IMR-90 (cell line): ENCODE measurements around the gene CNTNAP1. TPM values are rescaled to one million over a fixed set of nuclear protein-coding genes. Genes with fewer than 3 reads are reported as not detected.

ENCODE experiments used
- ATAC-seq: fragments of 200-7000 bp; cut with Tn5 transposase; 2 replicates; pipeline ENCODE4 v1.9.1; 2020; ENCODE audit warnings: low read depth, mild to moderate bottlenecking, moderate library complexity
- BruUV-seq: library from RNA; stranded (reverse); fragments of 400-500 nt; replicated peaks from 2 replicates; lab custom pipeline; 2021; lab: Mats Ljungman, UMichigan
- CTCF ChIA-PET: fragments of 300-600 bp; formaldehyde crosslinking; extraction: SDS; loops from one replicate; lab custom pipeline; 2021; ENCODE audit warnings: antibody characterized with exemption; lab: Yijun Ruan, JAX
- POLR2A ChIA-PET: fragments of 300-600 bp; sonication (Branson Sonifier 250); formaldehyde crosslinking; loops from one replicate; lab custom pipeline; 2022; ENCODE audit warnings: antibody characterized with exemption; ENCODE audit not compliant: unreplicated experiment; lab: Charles Lee
- DNase-seq: peaks from one replicate; pipeline ENCODE4 v3.0.0; 2013
- H2AFZ ChIP-seq: replicated peaks from 2 replicates; pipeline ENCODE3; 2013; ENCODE audit warnings: low read length, mild to moderate bottlenecking; ENCODE audit not compliant: poor library complexity
- H2AK5ac ChIP-seq: 2 replicates; pipeline ENCODE4 v1.6.1; 2013; ENCODE audit warnings: low read depth, low read length, inconsistent platforms
- H2AK9ac ChIP-seq: replicated peaks from 2 replicates; pipeline ENCODE3; 2013; ENCODE audit warnings: mild to moderate bottlenecking, low read depth, low read length, moderate library complexity; ENCODE audit not compliant: poor library complexity
- H2BK120ac ChIP-seq: 2 replicates; pipeline ENCODE4 v1.6.1; 2013; ENCODE audit warnings: low read depth, low read length, inconsistent platforms
- H2BK15ac ChIP-seq: 3 replicates; pipeline ENCODE4 v1.6.1; 2013; ENCODE audit warnings: low read depth, low read length, inconsistent platforms
- H2BK20ac ChIP-seq: 2 replicates; pipeline ENCODE4 v1.6.1; 2013; ENCODE audit warnings: low read depth, mild to moderate bottlenecking, inconsistent platforms, low read length, moderate library complexity
- H2BK5ac ChIP-seq: 2 replicates; pipeline ENCODE4 v1.6.1; 2013; ENCODE audit warnings: mild to moderate bottlenecking, low read depth, low read length, inconsistent platforms; ENCODE audit not compliant: poor library complexity, severe bottlenecking
- H3K14ac ChIP-seq: replicated peaks from 2 replicates; pipeline ENCODE4 v1.6.1; 2013; ENCODE audit warnings: low read depth, low read length, inconsistent platforms
- H3K18ac ChIP-seq: 2 replicates; pipeline ENCODE4 v1.6.1; 2013; ENCODE audit warnings: low read depth, low read length, control low read depth
- H3K23ac ChIP-seq: 2 replicates; pipeline ENCODE4 v1.6.1; 2013; ENCODE audit warnings: low read depth, low read length, inconsistent platforms
- H3K27ac ChIP-seq: 2 replicates; pipeline ENCODE4 v1.5.1; 2013; ENCODE audit warnings: mild to moderate bottlenecking, control low read depth, low read length; ENCODE audit not compliant: insufficient read depth
- H3K27me3 ChIP-seq: 2 replicates; pipeline ENCODE4 v1.6.1; 2013; ENCODE audit warnings: low read length; ENCODE audit not compliant: control insufficient read depth, insufficient read depth
- H3K36me3 ChIP-seq: 2 replicates; pipeline ENCODE4 v1.6.1; 2013; ENCODE audit warnings: low read length, mixed read lengths; ENCODE audit not compliant: control insufficient read depth, insufficient read depth
- H3K4ac ChIP-seq: 2 replicates; pipeline ENCODE4 v1.6.1; 2013; ENCODE audit warnings: low read depth, low read length, inconsistent platforms
- H3K4me1 ChIP-seq: 2 replicates; pipeline ENCODE4 v1.6.1; 2013; ENCODE audit warnings: low read length, mixed read lengths; ENCODE audit not compliant: control insufficient read depth, insufficient read depth
- H3K4me2 ChIP-seq: 2 replicates; pipeline ENCODE4 v1.6.1; 2013; ENCODE audit warnings: low read depth, mild to moderate bottlenecking, control low read depth, low read length, moderate library complexity
- H3K4me3 ChIP-seq: 2 replicates; pipeline ENCODE4 v1.5.1; 2013; ENCODE audit warnings: low read depth, mild to moderate bottlenecking, control low read depth, low read length, moderate library complexity; ENCODE audit not compliant: insufficient read depth
- H3K56ac ChIP-seq: 2 replicates; pipeline ENCODE4 v1.6.1; 2013; ENCODE audit warnings: low read length, inconsistent platforms; ENCODE audit not compliant: insufficient read depth; ENCODE audit errors: extremely low read depth
- H3K79me1 ChIP-seq, 2 experiments: 2 replicates each; pipeline ENCODE4 v1.6.1; 2013; ENCODE audit warnings: low read length in 2 of 2, inconsistent platforms in 1 of 2, low read depth in 1 of 2
- H3K9ac ChIP-seq: 2 replicates; pipeline ENCODE4 v1.6.1; 2013; ENCODE audit warnings: low read depth, low read length, control low read depth
- H3K9me1 ChIP-seq: 2 replicates; pipeline ENCODE4 v1.6.1; 2013; ENCODE audit warnings: low read length, inconsistent platforms; ENCODE audit not compliant: insufficient read depth
- H3K9me3 ChIP-seq: 2 replicates; pipeline ENCODE4 v1.6.1; 2013; ENCODE audit warnings: low read length; ENCODE audit not compliant: control insufficient read depth, insufficient read depth
- H4K20me1 ChIP-seq: 2 replicates; pipeline ENCODE4 v1.6.1; 2013; ENCODE audit warnings: low read length, inconsistent platforms; ENCODE audit not compliant: insufficient read depth
- H4K5ac ChIP-seq: 2 replicates; pipeline ENCODE4 v1.6.1; 2013; ENCODE audit warnings: mild to moderate bottlenecking, low read depth, low read length, control low read depth
- H4K8ac ChIP-seq, 2 experiments: 2 replicates each; pipeline ENCODE4 v1.6.1; 2013; ENCODE audit warnings: low read depth in 2 of 2, low read length in 2 of 2, control low read depth in 1 of 2, inconsistent platforms in 1 of 2
- H4K91ac ChIP-seq: 2 replicates; pipeline ENCODE4 v1.6.1; 2013; ENCODE audit warnings: low read depth, low read length, inconsistent platforms; ENCODE audit not compliant: insufficient read depth
- FOS ChIP-seq: fragments of 150-350 bp; IDR thresholded peaks from 2 replicates; pipeline ENCODE4 v1.6.1; 2016; ENCODE audit warnings: low read depth, low read length
- MAZ ChIP-seq: IDR thresholded peaks from 2 replicates; pipeline ENCODE4 v1.6.1; 2012; ENCODE audit warnings: low read depth, mild to moderate bottlenecking, low read length, improper control_type of control experiment, moderate library complexity, borderline replicate concordance
- RAD21 ChIP-seq: IDR thresholded peaks from 2 replicates; pipeline ENCODE4 v1.6.1; 2012; ENCODE audit warnings: low read length, improper control_type of control experiment
- SMC3 ChIP-seq: fragments of 150-350 bp; IDR thresholded peaks from 2 replicates; pipeline ENCODE4 v1.6.1; 2016; ENCODE audit warnings: low read depth, mild to moderate bottlenecking, antibody characterized with exemption, low read length, moderate library complexity
- USF2 ChIP-seq: fragments of 150-350 bp; IDR thresholded peaks from 2 replicates; pipeline ENCODE4 v1.6.1; 2017; ENCODE audit warnings: mild to moderate bottlenecking, antibody characterized with exemption, low read length, low read depth
- WGBS, 2 experiments: methylation state at CpG; one replicate each; pipeline versions ENCODE4 v1.1.5 to v1.1.7; 2013; ENCODE audit warnings: missing lambda C conversion rate in 2 of 2; ENCODE audit not compliant: insufficient read length in 1 of 2; ENCODE audit errors: extremely low coverage in 2 of 2; 5-methylcytosine and 5-hydroxymethylcytosine counted together
- dilution Hi-C: fragments of 300-500 bp; cut with HindIII; formaldehyde crosslinking; loops from one replicate; pipeline ENCODE4 v1.14.3; 2018; ENCODE audit warnings: low sequenced_read_pairs; ENCODE audit not compliant: unreplicated experiment
- in situ Hi-C: fragments of 300-500 bp; cut with MboI; formaldehyde crosslinking; loops from 3 replicates; pipeline ENCODE4 v1.14.3; 2019; ENCODE audit warnings: low sequenced_read_pairs, inconsistent platforms, mixed read lengths
- intact Hi-C: fragments of 100-400 bp; cut with micrococcal nuclease; formaldehyde crosslinking; loops from 2 replicates; pipeline ENCODE4 v1.10.0; 2022
- polyA plus RNA-seq, 3 experiments: library from polyadenylated mRNA; depleted of rRNA; stranded (reverse); fragments of >200 nt; gene quantifications; 2 replicates each; pipeline ENCODE4 v1.2.3, GENCODE V29; 2012; ENCODE audit warnings: low replicate concordance in 1 of 3
- total RNA-seq: library from RNA; depleted of rRNA; stranded (reverse); fragments of >200 nt; gene quantifications from 2 replicates; pipeline ENCODE4 v1.2.3, GENCODE V29; 2012

The CNTNAP1 gene
- total and polyA plus RNA-seq, 2 of the 4 experiments (the other 2 are of a cell fraction) = 12.2 to 72.2 TPM

DNA sequence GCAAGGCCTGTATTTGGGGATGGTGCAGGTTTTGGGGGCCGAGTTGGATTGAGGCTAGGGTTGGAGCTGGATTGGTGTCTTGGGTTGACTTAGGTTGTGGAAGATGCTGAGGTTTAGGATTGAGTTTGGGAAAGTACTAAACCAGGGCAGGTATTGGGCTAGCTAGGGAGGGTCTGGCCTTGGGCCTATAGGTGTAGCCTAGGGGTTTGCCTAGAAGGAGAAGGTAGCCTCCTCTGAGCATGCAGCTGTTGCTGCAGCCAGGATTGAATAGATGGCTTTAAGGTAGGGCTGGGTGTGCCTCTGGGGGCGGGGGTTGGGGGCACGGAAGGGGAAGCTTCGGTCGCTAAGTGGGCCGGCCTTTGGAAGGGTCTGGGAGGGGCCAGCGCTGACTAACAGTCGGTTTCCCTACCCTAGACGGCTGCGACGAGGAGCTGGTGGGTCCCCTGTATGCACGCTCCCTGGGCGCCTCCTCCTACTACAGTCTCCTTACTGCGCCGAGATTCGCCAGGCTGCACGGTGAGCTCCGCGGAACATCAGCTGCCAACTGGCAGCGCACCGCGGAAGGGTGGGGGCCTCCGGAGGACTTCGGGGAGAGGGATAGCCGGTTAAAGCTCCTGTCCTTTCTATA lies 1.2 kb downstream of the CNTNAP1 start:
- peak overlapping the region; percentile 26; the same call in 1 of the 2 replicates for H4K91ac ChIP-seq
- ChIA-PET CTCF (interaction anchor here (0.6 to 1.0 kb wide), 3 partner anchors 21 to 105 kb away, joined by 3 to 5 read pairs (median 3); partner anchors contain the start of gene TUBG2), POLR2A (interaction anchor here (0.7 to 1.0 kb wide), 2 partner anchors 13 to 862 kb away, joined by 3 read pairs; no protein-coding TSS in a partner anchor)
- H2BK15ac ChIP-seq = peak overlapping the region; percentile 20; the same call in 1 of the 3 replicates
- H3K14ac ChIP-seq = peak overlapping the region; percentile 72
- BruUV-seq = no TSS peak
- peak overlapping the region; percentile 87 for H3K4me2 ChIP-seq
- no peak overlapping the region for H3K18ac ChIP-seq
- peak overlapping the region; percentile 22 to 55; a peak in 3 of 4 replicates for H4K8ac ChIP-seq
- H2BK20ac ChIP-seq = no peak overlapping the region
- TF ChIP-seq USF2 = no peak
- no peak for TF ChIP-seq RAD21
- TF ChIP-seq SMC3 = no peak
- no peak for TF ChIP-seq FOS
- TF ChIP-seq MAZ = no peak
- H4K5ac ChIP-seq = peak overlapping the region; percentile 17; the same call in 1 of the 2 replicates
- no peaks in the 10 kb centered on the region for H3K9me3 ChIP-seq
- peak overlapping the region; percentile 62 for H3K4me3 ChIP-seq
- H3K56ac ChIP-seq = no peak overlapping the region; the same call in 1 of the 2 replicates
- peaks cover 25% of the 10 kb centered on the region for H3K9me1 ChIP-seq
- peak; percentile 46 for DNase-seq
- in situ Hi-C loops = loop anchor here (5.0 to 25.0 kb wide), 2 partner anchors 106 to 629 kb away; partner anchors contain the start of gene PSMC3IP
- peak overlapping the region; percentile 72 for H3K4ac ChIP-seq
- 0 out of 2 replicates have a peak, but pooled peaks cover 8% of the 10 kb centered on the region for H4K20me1 ChIP-seq
- peak overlapping the region; percentile 84 for H3K9ac ChIP-seq
- H2AFZ ChIP-seq = peak overlapping the region; percentile 95
- H2BK120ac ChIP-seq = no peak overlapping the region
- H3K36me3 ChIP-seq = peaks cover 33% of the 10 kb centered on the region
- H2BK5ac ChIP-seq = no peak overlapping the region
- H3K27me3 ChIP-seq = no peaks in the 10 kb centered on the region
- H3K27ac ChIP-seq = peak overlapping the region; percentile 87
- H3K79me1 ChIP-seq = peaks cover 7 to 46% of the 10 kb centered on the region in 2 experiments
- peak overlapping the region; percentile 74 for H2AK5ac ChIP-seq
- peaks cover 24% of the 10 kb centered on the region for H3K4me1 ChIP-seq
- dilution Hi-C loops = no loop called here
- peak overlapping the region; percentile 93 for H2AK9ac ChIP-seq
- intact Hi-C loops = no loop called here
- H3K23ac ChIP-seq = peak overlapping the region; percentile 33; the same call in 1 of the 2 replicates
- 10% methylated on average over 7 of the region's 25 CpGs; no CpG with 5 or more reads in 1 of the 2 experiments for WGBS, 2 experiments
- peak; percentile 6; the same call in 1 of the 2 replicates for ATAC-seq
